PC-9 (cell line): Measurements from ENCODE around the gene GTF2F2. TPM values are rescaled to one million over a fixed set of nuclear protein-coding genes. Genes with fewer than 3 reads are reported as not detected.

ENCODE experiments used
- BruUV-seq: library from RNA; stranded (reverse); fragments of 400-500 nt; replicated peaks from 2 replicates; lab custom pipeline; 2021; lab: Mats Ljungman, UMichigan
- CTCF ChIA-PET: fragments of 300-600 bp; sonication (Branson Sonifier 250); formaldehyde crosslinking; loops from one replicate; lab custom pipeline; 2022; ENCODE audit warnings: antibody characterized with exemption; lab: Charles Lee
- POLR2A ChIA-PET: fragments of 300-600 bp; sonication (Branson Sonifier 250); formaldehyde crosslinking; loops from one replicate; lab custom pipeline; 2022; ENCODE audit warnings: antibody characterized with exemption; ENCODE audit not compliant: unreplicated experiment; lab: Charles Lee
- DNase-seq, 2 experiments: peaks; one replicate each; pipeline versions ENCODE4 v3.0.0 to v3.0.0-alpha.2; 2015 to 2022; ENCODE audit warnings: mixed read lengths in 1 of 2
- H2AFZ ChIP-seq: fragments of 200-600 bp; sonication (generic); 2 replicates; pipeline ENCODE4 v1.8.1; 2017; ENCODE audit warnings: antibody characterized with exemption
- H3F3A ChIP-seq: fragments of 200-600 bp; sonication (generic); 2 replicates; pipeline ENCODE4 v1.8.1; 2017; ENCODE audit warnings: antibody characterized with exemption, mild to moderate bottlenecking, low read depth; ENCODE audit not compliant: insufficient read depth
- H3K27ac ChIP-seq: fragments of 200-600 bp; sonication (generic); 2 replicates; pipeline ENCODE4 v1.6.1; 2016; ENCODE audit warnings: mixed run types
- H3K27me3 ChIP-seq: fragments of 200-600 bp; sonication (generic); 2 replicates; pipeline ENCODE4 v1.6.1; 2016; ENCODE audit warnings: low read depth, mixed run types; ENCODE audit not compliant: insufficient read depth
- H3K36me3 ChIP-seq: fragments of 200-600 bp; sonication (generic); 2 replicates; pipeline ENCODE4 v1.6.1; 2016; ENCODE audit warnings: low read depth, mixed run types
- H3K4me1 ChIP-seq: fragments of 200-600 bp; sonication (generic); replicated peaks from 2 replicates; pipeline ENCODE4 v1.6.1; 2016; ENCODE audit warnings: mixed run types; ENCODE audit not compliant: insufficient read depth
- H3K4me2 ChIP-seq: fragments of 200-600 bp; sonication (generic); 2 replicates; pipeline ENCODE4 v1.6.1; 2017; ENCODE audit warnings: mixed run types
- H3K4me3 ChIP-seq: fragments of 200-600 bp; sonication (generic); 2 replicates; pipeline ENCODE4 v1.6.1; 2016; ENCODE audit warnings: mixed run types
- H3K79me2 ChIP-seq: fragments of 200-600 bp; sonication (generic); 2 replicates; pipeline ENCODE4 v1.6.1; 2017; ENCODE audit warnings: low read depth, mixed run types
- H3K9me2 ChIP-seq: fragments of 200-600 bp; sonication (generic); 2 replicates; pipeline ENCODE4 v1.8.1; 2017; ENCODE audit warnings: mild to moderate bottlenecking; ENCODE audit not compliant: insufficient read depth
- H3K9me3 ChIP-seq: fragments of 200-600 bp; sonication (generic); 2 replicates; pipeline ENCODE4 v1.8.1; 2016; ENCODE audit warnings: low read depth; ENCODE audit not compliant: insufficient read depth
- H4K20me1 ChIP-seq: fragments of 200-600 bp; sonication (generic); 2 replicates; pipeline ENCODE4 v1.8.1; 2017; ENCODE audit not compliant: insufficient read depth
- CTCF ChIP-seq: fragments of 200-600 bp; sonication (generic); conservative IDR thresholded peaks from 2 replicates; pipeline ENCODE4 v1.6.1; 2017; ENCODE audit warnings: mixed run types, antibody characterized with exemption, mild to moderate bottlenecking, moderate library complexity
- EZH2 ChIP-seq: fragments of 200-600 bp; sonication (generic); IDR thresholded peaks from 2 replicates; pipeline ENCODE4 v1.8.0; 2017; ENCODE audit warnings: antibody characterized with exemption, low read depth
- intact Hi-C: fragments of 100-400 bp; cut with micrococcal nuclease; formaldehyde crosslinking; loops from one replicate; pipeline ENCODE4 v1.10.0; 2022; ENCODE audit not compliant: unreplicated experiment
- total RNA-seq: library from RNA; stranded (reverse); gene quantifications from 2 replicates; pipeline ENCODE4 v1.2.3, GENCODE V29; 2021

Gene GTF2F2
- total RNA-seq, 1 experiment from 2014 or later = 28.8 TPM

GRCh38 chr13:45132369-45133064 is 12.2 kb downstream of the GTF2F2 start:
- DNase-seq = no peak
- POLR2A ChIA-PET = no interaction called here
- Histone ChIP-seq H3K4me2 (no peak overlapping the region), H3K9me3 (no peaks in the 10 kb centered on the region; the same call in 1 of the 2 replicates), H2AFZ (no peak overlapping the region), H3K4me1 (no peaks in the 10 kb centered on the region), H3F3A (no peaks in the 10 kb centered on the region), H3K4me3 (no peak overlapping the region), H4K20me1 (peaks cover 11% of the 10 kb centered on the region; the same call in 1 of the 2 replicates), H3K36me3 (0 out of 2 replicates have a peak, but pooled peaks cover 4% of the 10 kb centered on the region), H3K79me2 (peaks cover 83% of the 10 kb centered on the region), H3K27ac (no peak overlapping the region), H3K9me2 (no peaks in the 10 kb centered on the region), H3K27me3 (no peaks in the 10 kb centered on the region)
- intact Hi-C loops = no loop called here
- BruUV-seq = no TSS peak
- CTCF ChIA-PET = no interaction called here
- TF ChIP-seq CTCF = no peak

- H3K9me3 ChIP-seq = no peaks in the 10 kb centered on the region; the same call in 1 of the 2 replicates
- no peak overlapping the region for H3K4me3 ChIP-seq
- no peak overlapping the region for H3K27ac ChIP-seq
- DNase-seq = no peak
- no peaks in the 10 kb centered on the region for H3K4me1 ChIP-seq
- H2AFZ ChIP-seq = no peak overlapping the region
- H3K27me3 ChIP-seq = no peaks in the 10 kb centered on the region
- TF ChIP-seq CTCF (no peak), EZH2 (no peak)
- H3K9me2 ChIP-seq = no peaks in the 10 kb centered on the region
- H3K36me3 ChIP-seq = 0 out of 2 replicates have a peak, but pooled peaks cover 4% of the 10 kb centered on the region
- H4K20me1 ChIP-seq = peaks cover 11% of the 10 kb centered on the region; the same call in 1 of the 2 replicates
- intact Hi-C loops = no loop called here
- peaks cover 86% of the 10 kb centered on the region for H3K79me2 ChIP-seq
- H3F3A ChIP-seq = no peaks in the 10 kb centered on the region
- no TSS peak for BruUV-seq
- ChIA-PET CTCF (no interaction called here), POLR2A (no interaction called here)
- H3K4me2 ChIP-seq = no peak overlapping the region
Observed at GRCh38 chr13:45133396-45134118, 13.2 kb downstream of the GTF2F2 start.

GRCh38 chr13:45136741-45137504 is 16.6 kb downstream of the GTF2F2 start:
- TF ChIP-seq CTCF (no peak), EZH2 (no peak)
- DNase-seq = no peak
- Histone ChIP-seq H3K4me1 (peaks cover 18% of the 10 kb centered on the region), H3K4me2 (no peak overlapping the region), H3K79me2 (peaks cover 66% of the 10 kb centered on the region), H3K36me3 (peaks cover 11% of the 10 kb centered on the region; the same call in 1 of the 2 replicates), H3K4me3 (no peak overlapping the region), H3K27ac (no peak overlapping the region), H4K20me1 (no peaks in the 10 kb centered on the region), H2AFZ (no peak overlapping the region), H3K9me2 (no peaks in the 10 kb centered on the region), H3F3A (peaks cover 13% of the 10 kb centered on the region), H3K9me3 (no peaks in the 10 kb centered on the region; the same call in 1 of the 2 replicates), H3K27me3 (no peaks in the 10 kb centered on the region)
- CTCF ChIA-PET = interaction anchor here (0.6 kb wide), 1 partner anchor 108 kb away, joined by 3 read pairs; no protein-coding TSS in a partner anchor
- no TSS peak for BruUV-seq
- POLR2A ChIA-PET = interaction anchor here (0.6 kb wide), 1 partner anchor 12 kb away, joined by 4 read pairs; no protein-coding TSS in a partner anchor
- intact Hi-C loops = no loop called here
